Left kidney (tissue), 2 donors: ENCODE measurements around the gene RAB7A. TPM values are rescaled to one million over a fixed set of nuclear protein-coding genes. Genes with fewer than 3 reads are reported as not detected.
"Not testable (repeated sequence)": the region's sequence is repeated elsewhere in the genome, so short reads cannot be mapped to it uniquely, and the experiment has no call there.

Experiments used
- DNase-seq: peaks from one replicate; pipeline ENCODE4 v3.0.0-alpha.2; 2013
- polyA plus RNA-seq: library from polyadenylated mRNA; unstranded; fragments of 120-200 nt; gene quantifications from one replicate; pipeline ENCODE4 v1.2.1, GENCODE V29; 2013; ENCODE audit not compliant: insufficient read length

Gene RAB7A
- polyA plus RNA-seq, 1 donor: 262 TPM

DNA sequence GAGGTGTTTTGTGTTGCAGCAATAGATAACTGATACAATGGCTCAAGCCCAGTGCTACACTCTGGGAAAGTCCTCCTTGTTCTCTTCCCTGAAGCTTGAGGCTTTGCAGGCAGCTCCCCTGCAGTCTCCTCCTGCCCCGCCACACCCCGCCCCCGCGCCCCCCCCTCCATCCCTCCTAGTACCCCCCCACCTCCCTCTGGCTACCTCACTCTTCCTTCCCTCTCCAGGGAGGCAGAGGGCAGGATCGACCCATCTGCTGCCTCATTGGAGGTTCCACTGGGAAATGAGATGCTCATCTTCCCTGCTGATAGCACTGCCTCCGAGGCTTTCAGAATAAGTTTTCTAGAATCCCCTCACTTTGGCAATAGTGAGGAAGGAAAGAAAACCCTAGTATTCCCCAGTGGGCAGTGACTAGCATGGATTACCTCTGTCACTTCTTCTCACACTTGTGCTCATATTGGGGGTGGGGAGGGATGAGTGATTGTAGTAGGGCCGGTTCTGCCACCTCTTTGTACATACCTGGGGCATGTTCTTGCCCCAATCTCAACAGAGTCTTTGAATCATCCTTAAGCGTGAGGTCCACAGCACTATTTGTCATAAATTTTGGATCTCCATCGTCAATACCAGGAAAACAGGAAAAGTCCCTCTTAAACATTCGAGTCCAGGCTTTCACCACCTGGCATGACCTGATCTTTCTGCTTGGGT lies 16.3 kb upstream of the RAB7A start:
- DNase-seq: no peak

DNA sequence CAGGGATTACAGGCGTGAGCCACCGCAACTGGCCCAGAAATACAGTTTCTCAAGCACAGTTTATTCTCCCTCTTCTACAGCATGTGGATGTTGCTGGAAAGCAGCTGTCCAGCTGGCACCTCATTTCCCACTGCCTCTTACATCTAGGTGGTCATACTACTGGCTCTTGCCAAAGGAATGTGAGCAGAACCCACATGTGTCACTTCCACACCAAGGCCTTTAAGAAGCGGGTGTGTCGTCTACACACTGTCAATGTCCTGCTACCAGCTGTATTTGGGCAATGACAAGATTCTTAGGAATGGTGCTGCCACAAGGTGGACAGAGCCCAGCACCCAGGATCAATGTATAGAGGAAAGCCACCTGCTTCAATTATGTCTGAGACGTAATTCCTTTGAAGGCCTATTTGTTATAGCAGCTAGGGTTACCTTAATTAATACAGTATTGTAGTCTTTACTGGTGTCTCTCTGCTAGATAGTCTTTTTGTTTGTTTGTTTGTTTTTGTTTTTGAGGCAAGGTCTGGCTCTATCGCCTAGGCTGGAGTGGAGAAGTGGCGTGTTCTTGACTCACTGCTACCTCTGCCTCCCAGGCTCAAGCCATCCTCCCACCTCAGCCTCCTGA lies 15.1 kb upstream of the RAB7A start:
- no peak for DNase-seq

DNA sequence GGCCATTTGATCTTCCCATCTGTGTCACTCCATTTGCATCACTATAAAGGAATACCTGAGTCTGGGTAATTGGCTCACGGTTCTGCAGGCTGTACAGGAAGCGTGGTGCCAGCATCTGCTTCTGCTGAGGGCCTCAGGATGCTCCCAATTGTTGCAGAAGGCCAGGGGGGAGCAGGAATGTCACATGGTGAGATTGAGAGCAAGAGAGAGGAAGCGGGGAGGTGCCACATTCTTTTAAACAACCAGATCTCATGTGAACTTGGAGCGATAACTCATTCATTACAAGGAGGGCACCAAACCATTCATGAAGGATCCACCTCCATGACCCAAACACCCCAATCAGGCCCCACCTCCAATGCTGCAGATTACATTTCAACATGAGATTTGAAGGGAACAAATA lies 13.1 kb upstream of the RAB7A start:
- DNase-seq: no peak

DNA sequence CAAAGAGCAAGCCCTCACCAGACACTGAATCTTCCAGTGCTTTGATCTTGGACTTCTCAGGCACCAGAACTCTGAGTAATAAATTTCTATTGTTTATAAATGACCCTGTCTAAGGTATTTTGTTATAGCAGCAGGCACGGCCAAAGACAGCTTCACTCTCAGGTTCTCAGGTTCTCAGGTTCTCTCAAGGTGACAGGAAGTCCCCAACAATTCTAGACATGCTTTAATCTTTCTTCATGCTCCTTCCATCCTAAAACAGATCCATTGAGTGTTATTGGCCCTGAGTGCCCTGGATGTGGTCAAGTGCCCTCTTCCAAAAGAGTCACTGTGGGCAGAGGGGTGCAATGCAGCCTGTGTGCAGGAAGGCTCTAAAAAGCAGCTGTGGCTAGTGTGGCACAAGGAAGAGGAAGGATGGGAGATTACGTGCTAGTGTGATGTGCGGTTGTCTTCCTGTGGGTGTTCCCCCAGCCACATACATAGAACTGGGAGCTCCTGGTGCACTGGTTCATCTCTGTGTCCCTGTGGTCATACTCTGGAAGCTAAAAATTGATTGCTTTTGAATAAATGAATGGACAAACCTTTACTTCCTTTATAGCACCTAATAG lies 11.0 kb upstream of the RAB7A start:
- no peak for DNase-seq

DNA sequence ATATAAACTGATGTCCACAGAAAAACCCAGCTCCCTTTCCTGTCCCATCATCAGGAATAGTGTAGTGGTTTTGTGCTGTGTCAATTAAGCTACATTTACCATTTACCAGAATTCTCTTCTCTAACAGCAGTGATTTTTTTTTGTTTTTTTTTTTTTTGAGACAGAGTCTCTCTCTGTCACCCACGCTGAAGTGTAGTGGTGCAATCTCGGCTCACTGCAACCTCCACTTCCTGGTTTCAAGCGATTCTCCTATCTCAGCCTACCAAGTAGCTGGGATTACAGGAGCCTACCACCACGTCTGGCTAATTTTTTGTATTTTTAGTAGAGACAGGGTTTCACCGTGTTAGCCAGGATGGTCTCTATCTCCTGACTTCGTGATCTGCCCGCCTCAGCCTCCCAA lies 7.1 kb upstream of the RAB7A start:
- DNase-seq: not testable (repeated sequence)

DNA sequence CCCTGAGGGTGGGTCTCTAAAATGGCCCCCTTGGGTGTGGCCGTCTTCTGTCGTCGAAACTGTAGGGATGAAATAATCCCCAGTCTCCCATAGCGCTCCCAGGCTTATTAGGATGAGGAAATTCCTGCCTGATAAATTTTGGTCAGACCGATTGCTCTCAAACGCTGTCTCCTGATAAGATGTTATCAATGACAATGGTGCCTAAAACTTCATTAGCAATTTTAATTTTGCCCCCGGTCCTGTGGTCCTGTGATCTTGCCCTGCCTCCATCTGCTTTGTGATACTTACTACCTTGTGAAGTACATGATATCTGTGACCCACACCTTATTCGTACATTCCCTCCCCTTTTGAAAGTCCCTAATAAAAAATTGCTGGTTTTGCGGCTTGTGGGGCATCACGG lies 5.1 kb upstream of the RAB7A start:
- DNase-seq: no peak

DNA sequence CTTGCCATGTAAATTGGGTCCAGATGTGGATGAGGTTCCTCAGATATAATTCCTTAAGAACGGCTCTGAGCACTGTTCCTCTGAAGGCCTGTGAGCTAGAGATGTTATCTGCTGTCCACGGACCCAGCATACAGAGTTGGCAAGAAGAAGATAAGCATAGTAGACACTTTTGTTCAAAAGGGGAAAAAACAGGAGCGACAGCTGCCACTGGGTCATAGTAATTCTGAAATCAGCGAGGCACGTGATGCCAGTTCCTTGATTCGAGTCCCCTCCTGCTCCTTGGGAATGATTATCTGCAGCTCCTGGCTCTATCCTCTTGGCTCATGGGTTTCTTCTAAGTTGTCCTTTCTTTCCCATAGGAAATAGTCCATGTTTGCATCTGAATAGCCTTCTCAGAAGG lies 2.5 kb upstream of the RAB7A start:
- DNase-seq: no peak

DNA sequence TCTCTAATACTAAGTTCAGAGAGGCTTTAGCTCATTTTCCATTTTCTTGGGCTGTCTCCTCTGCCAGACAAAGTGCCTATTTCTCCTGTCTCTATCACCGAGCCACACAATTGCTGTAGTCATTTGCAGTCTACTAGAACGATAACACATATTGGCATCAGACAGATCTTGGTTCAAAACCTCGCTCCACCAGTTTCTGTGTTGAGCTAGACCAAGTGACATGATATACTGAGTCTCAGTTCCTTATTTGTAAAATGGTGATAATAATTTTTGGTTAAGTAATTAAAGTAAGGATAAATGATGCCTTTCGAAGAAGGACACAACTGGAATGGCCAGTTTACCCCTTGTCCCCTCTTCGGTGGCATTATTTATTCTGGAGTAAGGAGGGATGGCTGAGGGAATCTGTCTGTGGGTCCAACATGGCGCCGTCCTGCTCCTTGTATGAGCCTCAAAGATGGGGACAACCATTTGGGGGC lies 398 bp upstream of the RAB7A start:
- no peak for DNase-seq

DNA sequence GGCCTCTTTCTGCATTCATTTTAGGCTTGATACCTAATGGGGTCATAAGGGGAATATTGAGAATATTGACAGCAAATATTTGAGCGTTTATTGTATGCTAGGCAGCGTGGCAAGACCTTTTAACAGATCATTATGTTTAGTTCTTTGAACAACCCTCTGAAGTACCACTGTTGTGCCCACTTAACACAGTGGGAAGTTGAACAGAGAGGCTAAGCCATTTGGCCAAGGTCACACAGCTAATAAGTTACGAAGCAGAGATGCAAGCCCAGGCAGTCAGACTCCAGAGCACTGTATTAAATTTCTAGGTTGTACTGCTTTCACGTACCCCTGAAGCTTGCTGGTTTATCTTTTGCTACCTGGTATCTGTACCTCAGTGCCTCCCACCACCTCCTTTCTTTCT lies 1.1 kb downstream of the RAB7A start:
- DNase-seq: no peak

DNA sequence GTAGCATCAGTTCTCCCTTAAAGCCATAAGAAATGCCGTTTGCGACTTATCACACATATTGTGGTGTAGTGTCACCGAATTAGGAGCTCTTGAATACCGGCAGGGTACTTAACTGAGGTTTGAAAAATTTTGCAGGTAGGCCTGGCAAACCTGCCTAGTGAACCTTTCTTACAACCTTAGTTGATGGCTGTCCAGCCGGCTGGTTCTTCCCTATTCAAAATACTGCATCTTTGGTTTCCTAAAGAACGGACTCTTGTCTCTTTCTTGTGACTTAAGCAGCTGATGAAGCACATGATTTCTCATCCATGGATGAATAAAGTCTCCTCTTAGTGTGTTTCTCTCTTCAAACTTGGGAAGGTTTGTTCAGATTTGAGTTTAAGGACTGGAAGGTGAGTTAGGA lies 1.5 kb downstream of the RAB7A start:
- no peak for DNase-seq

DNA sequence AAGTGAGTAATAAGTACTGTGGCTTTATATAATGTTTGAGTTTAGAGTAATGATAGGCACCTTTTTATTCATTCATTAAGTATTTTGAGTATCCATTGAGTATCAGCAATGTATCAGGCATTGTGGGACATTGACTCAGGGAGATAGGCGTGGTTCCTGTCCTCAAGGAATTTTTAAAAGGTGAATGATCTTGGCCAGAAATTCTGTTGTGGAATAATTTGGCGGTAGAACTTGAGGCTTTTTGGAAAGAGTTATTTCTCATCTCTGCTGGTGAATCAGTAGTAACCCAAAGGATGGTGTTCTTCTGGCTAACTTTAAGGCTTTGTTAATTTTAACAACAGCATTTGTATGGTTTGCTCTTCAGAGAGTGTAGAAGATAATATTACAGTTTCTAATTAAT lies 2.0 kb downstream of the RAB7A start:
- DNase-seq: no peak

DNA sequence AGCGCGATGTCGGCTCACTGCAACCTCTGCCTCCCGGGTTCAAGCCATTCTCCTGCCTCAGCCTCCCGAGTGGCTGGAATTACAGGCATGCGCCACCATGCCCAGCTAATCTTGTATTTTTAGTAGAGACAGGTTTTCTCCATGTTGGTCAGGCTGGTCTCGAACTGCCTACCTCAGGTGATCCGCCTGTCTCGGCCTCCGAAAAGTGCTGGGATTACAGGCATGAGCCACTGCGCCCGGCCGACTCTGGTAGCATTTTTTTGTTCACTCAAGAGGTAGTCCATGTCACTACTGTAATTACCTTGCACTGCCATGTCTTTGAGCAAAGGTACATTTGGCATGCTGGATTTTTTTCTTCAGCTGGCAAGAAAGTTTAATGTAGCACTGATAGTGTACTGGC lies 2.5 kb downstream of the RAB7A start:
- not testable (repeated sequence) for DNase-seq

DNA sequence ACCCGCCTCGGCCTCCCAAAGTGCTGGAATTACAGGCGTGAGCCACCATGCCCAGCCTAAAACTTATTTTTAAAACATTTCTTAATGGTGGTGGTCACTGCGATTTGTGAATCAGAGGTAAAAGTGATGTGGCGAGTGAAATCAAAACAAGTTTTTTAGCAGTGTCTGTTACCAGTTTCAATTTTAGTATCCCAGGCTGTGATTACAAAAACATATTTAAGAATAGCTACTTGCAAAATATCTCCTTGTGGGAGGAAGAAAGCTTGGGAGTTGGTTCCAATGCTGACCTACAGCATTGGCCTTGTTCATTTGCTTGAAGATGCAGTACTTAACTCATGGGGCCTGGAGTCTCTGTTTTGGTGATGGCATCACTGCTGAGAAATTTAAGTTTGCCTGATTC lies 4.5 kb downstream of the RAB7A start:
- no peak for DNase-seq

DNA sequence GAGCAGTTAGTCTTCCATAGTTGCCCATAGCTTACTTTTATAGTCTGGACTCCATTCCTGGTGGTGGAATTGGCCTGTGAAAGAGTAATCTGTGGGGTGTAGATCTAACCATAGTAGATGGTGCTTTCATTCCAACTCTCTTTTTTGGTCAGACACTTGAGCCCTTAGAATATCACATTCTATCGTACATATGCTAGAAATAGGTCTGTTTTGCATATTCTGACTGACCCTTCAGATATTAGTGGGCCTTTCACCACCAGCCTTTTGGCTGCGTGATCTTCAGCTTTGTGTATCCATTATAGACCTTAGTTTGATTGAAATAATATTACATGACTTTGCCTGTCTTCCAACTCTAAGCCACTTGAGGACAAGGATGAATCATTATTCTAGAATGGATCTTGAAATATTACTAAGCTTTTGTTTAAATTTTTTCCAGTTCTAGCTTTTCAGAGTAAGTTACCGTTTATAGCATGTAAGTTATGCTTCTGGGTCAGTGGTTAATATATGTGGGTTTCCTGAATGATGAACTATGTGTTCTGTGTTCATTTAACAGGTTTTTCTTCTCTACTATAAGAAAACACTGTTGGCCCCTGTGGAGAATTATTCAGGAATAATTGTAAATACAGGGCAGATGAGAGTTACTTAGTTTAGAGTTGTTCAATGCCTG lies 8.7 kb downstream of the RAB7A start:
- no peak for DNase-seq

DNA sequence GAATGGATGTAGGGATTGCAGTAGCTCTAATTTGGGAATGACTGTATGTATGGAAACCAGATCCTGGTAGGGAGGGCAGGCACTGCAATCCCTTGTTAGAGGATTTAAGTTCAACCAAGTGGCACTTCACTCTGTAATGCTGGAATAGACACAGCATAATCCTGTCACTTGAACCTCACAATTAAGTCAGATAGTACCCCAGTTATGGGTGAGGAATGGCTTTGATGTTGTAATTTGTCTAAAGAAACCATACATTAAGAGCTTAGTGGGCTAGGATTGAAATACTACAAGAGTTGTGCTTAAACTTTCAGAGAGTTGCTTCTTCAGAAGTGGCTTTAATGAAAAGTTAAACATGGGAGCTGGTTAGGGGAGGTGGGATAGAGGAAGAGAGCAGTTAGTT lies 9.3 kb downstream of the RAB7A start:
- no peak for DNase-seq

DNA sequence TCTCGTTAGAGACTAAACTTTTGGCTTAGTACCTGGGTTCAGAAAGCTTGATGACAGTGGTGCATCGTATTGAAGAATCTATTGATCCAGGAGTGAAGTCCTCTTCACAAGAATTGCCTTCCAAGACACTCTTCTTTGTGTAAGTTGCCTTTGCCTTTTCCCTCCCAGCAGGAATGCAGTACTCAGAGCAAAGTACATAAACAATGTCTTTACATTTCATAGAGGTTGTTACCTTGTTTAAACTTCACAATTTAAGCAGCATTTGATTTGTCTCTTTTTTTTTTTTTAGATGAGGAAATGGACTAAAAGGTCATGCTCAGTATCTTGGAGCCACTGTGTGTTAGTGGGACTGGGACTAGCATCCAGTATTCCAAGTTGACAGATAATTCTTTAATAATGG lies 9.9 kb downstream of the RAB7A start:
- no peak for DNase-seq

DNA sequence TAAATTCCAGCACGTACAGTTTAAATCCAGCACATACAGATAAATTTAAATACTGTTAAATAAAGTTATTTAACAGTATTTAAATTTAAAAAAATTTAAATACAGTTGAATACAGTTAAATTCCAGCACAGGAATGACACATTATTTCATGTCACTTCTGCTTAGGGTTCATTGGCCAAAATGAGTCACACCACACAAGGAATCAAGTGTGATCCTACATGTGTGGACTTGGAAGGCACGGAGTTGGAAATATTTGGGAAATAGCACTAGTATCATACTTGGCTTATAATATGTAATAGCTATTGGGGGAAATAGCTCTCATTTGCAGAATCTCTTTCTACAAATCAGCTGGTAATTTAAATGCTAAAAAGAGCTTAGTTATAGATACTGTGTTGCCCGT lies 10.6 kb downstream of the RAB7A start:
- no peak for DNase-seq

DNA sequence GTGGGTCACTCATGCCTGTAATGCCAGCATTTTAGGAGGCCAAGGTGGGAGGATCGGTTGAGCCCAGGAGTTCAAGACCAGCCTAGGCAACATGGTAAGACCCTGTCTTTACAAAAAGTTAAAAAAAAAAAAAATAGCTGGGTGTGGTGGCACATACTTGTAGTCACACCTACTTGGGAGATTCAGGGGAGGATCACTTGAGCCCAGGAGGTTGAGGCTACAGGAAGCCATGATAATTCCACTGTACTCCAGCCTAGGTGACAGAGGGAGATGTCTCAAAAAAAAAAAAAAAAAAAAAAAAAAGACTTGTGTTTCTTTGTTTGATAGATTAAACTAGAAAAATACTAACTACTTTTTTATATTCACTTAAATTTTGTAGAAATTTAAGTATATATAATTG lies 14.6 kb downstream of the RAB7A start:
- no peak for DNase-seq

DNA sequence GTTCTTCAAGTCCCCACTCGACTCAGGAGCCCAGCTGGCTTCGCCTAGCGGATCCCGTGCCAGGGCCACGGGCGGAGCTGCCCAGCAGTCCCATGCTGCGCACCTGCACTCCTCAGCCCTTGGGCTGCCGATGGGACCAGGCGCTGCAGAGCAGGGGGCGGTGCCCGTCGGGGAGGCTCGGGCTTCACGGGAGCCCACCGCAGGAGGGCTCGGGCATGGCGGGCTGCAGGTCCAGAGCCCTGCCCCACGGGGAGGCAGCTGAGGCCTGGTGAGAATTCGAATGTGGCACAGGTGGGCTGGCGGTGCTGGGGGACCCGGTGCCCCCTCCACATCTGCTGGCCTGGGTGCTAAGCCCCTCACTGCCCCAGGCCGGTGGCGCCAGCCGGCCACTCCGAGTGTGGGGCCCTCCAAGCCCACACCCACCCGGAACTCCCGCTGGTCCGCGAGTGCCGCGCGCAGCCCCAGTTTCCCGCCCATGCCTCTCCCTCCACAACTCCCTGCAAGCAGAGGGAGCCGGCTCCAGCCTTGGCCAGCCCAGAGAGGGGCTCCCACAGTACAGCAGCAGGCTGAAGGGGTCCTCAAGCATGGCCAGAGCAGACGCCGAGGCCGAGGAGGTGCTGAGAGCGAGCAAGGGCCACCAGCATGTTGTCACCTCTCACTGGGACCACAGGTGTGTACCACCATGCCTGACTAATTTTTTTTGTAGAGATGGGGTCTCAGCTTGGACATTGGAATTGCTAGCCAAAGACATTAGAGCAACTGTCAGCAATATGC lies 17.0 kb downstream of the RAB7A start:
- no peak for DNase-seq

DNA sequence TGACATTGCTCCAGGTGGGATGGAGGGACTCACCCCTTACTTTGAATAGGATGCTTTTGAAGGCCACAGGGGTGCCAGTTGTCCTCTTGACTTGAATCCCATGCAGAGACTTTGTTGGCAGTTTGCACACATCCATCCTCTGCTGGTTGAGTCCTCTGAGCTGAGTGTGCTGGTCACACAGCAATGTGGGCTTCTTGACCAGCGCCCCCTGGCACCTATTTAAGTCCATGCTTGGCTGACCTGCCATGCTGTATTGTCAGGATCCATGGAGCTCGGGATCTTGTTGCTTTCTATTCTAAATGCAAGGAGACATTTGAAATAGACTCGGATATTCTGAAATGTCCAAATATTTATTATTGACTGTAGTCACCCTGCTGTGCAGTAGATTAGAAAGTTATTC lies 19.8 kb downstream of the RAB7A start:
- DNase-seq: no peak

DNA sequence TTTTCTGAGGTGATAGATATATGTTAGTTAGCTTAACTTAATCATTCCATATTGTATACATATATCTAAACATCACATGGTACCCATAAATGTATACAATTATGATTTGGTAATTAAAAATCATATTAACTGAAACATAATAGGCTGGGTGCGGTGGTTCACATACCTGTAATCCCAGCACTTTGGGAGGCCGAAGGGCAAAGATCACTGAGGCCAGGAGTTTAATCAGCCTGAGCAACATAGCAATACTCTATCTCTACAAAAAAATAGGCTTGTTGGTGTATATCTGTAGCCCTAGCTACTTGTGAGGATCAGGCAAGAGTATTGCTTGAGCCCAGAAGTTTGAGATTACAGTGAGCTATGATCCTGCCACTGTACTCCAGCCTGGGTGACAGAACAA lies 20.9 kb downstream of the RAB7A start:
- DNase-seq: no peak

DNA sequence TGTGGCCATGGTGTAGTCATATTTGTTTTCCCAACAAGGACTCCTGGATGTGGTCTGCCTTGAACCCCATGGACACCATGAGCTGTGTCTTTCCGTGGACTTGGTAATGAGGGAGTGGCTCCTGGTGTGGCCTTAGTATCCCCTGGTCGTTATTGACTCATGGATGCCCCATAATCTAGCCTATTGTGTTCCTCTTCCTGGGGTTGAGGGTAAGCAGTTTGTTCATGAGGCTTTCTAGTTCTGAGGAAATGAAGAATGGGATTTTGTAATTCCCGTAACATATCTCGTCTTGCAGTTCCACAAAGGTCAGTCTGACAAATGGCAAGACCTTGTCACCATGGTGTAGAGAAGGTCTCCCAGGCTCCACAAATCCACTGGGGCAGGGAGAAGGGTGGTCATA lies 22.6 kb downstream of the RAB7A start:
- no peak for DNase-seq
